ENCODE data around the gene SLC25A27.

- TF ChIP-seq EZH2 (IDR thresholded peaks at IDR 0.05; ENCODE audit: borderline replicate concordance, low read depth, low read length, poor library complexity, severe bottlenecking): no peak
- TF ChIP-seq, protein P1, sequence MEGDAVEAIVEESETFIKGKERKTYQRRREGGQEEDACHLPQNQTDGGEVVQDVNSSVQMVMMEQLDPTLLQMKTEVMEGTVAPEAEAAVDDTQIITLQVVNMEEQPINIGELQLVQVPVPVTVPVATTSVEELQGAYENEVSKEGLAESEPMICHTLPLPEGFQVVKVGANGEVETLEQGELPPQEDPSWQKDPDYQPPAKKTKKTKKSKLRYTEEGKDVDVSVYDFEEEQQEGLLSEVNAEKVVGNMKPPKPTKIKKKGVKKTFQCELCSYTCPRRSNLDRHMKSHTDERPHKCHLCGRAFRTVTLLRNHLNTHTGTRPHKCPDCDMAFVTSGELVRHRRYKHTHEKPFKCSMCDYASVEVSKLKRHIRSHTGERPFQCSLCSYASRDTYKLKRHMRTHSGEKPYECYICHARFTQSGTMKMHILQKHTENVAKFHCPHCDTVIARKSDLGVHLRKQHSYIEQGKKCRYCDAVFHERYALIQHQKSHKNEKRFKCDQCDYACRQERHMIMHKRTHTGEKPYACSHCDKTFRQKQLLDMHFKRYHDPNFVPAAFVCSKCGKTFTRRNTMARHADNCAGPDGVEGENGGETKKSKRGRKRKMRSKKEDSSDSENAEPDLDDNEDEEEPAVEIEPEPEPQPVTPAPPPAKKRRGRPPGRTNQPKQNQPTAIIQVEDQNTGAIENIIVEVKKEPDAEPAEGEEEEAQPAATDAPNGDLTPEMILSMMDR (conservative IDR thresholded peaks at IDR 0.05; ENCODE audit: low read depth, low read length): no peak
Observed at GRCh38 chr6:46632053-46632452, 20.7 kb upstream of the SLC25A27 start.

Measured in A673 (cell line).